Mucosa of gallbladder (tissue), 1 donor: ENCODE results near the gene LRRC3C. TPM values are rescaled to one million over a fixed set of nuclear protein-coding genes. Genes with fewer than 3 reads are reported as not detected.
A peak's percentile ranks its signal among the peaks of the same experiment; 100 is the strongest.

ENCODE experiments used
- DNase-seq: peaks from one replicate; pipeline ENCODE4 v3.0.0-alpha.2; 2020; ENCODE audit warnings: low spot score
- total RNA-seq: library from RNA; stranded (reverse); gene quantifications from one replicate; pipeline ENCODE4 v1.2.1, GENCODE V29; 2021
- donor health status: DM: no; HTN: no; CAD: no.

LRRC3C gene
- total RNA-seq, 1 donor from 2014 or later = not detected

DNA sequence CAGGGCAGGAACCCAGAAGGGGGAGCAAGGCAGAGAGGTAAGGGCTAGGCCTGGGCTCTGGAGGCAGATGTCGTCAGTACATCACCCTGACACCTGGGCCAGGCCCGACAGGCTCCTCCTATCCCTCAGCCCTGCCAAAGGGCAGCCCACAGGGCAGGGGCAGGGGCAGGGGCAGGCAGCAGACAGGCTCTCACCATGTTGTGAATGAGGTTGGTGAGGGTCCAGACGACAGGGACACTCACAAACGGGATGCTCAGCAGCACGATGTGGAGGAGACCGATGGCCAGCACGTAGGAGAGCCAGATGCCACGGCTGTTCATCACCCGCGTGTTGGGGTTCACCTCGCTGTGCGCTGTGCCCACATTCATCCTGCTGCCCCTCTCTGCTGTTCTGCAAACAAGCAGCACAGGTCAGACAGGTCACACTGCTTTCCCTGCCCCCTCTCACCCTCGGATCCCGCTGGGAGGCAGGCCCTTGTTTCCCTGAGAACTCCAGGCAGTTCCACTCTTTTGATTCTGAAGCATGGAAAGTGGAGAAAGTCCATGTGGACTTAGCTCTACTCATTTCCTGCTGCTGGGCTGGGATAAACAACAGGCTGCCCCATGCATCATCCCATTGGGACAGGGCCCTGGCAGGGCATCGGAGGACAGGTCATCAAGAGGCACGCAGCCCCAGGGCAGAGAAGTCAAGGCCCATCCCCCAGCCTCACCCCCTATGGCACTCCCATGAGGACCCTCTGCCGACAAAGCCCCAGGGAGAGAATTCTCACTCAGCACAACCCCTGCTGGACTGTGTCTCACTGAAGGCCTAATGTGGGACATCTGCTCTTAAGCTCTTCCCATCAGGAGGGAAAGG, 3.5 kb upstream of the LRRC3C start:
- no peak for DNase-seq

DNA sequence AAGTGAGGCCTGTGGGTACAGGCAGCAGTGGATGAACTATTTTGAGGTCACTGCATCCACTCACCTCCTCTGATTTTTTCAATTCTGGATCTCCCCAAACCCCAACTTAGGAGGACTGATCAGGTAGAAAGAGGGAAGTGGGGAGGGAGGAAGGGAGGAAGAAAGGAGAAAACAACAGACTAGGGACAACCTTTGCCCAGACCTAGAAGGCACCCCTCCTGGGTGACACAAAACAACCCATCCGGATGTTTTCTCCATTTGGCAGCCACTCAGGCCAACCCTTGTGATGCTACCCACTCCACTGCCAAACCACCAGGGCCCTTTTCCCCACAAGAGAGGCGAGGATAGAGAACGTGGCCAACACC, 2.9 kb upstream of the LRRC3C start:
- no peak for DNase-seq

DNA sequence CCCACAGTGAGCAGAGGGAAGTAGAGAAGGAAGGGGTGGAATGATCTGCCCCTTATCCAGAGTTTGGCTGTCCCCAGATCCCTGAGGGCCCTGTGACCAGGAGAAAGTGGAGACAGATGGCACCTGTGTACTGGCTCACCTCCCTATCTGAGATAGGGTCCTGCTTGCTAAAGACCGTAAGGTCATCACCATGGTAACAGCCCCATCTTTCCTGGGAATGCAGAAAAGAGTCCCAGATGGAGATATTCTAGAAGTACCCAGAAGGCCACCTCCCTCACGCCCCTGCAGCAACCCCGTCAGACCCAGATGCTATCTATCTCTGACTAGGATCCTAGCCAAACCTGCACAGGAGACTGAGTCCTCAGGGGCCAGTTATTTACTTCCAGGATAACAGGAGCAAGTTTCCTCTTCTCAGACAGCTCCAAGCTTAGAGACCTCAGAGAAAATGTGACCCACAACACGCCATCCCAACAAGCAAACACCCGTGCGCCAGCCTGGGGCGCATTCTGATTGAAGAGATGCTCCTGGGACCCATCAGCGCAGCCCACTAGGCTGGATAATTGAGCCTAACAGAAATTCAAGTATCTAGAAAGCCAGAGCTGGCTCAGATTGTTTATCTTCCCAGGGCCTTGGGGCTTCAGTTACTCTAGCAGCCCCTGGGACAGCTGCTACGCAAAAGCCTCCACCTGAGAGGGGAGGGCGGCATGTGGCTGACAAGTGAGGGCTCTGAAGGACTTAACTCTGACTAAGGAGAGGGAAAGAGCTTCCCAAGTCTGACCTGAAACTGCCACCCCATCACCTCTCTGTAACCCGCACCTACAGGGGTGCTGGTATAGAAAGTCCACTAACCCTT, 2.0 kb upstream of the LRRC3C start:
- DNase-seq = no peak

DNA sequence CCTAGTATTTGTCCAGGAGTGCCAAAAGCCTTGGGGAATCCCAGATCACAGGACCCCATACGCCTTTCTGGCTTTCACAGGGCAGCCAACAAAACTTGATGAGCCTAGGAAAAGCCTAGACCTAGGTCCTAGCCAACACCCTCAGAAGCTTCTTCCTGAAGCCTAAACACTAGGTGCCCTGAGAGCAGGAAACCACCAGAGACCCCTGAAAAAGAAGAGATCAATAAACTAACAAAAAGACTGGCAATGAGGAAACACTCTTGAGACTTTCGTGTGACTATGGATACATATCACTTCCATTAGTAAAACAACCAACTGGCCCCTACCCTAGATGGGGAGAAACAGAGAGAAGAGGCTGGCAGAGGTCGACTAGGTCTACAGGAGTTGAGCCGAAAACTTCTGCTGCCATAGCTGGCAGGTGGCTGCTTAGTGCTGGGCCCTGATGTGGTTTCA, 1.4 kb upstream of the LRRC3C start:
- no peak for DNase-seq

DNA sequence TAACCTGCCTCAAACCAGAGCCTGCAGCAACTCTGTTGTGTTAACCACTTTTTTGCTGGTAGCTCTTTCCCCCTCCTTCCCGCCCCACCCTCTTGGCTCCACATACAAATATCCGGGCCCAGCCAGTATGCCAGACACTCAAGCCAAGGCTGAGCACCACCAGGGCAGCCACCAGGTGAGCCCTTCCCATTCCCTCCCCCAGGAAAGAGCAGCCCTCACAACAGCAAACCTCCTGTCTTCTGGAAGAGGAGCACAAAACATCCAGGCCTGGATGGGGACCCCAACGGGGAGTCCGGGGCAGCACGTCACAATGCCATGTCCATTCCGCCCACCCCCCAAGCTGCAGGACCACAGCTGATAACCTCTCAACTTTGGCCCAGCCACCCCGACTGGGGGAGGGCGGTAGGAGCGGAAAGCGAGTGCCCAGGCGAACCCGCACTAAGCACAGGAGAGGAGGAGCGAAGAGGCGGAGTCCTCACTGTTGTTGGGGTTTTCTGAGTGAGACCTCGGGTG, 888 bp upstream of the LRRC3C start:
- DNase-seq = no peak

DNA sequence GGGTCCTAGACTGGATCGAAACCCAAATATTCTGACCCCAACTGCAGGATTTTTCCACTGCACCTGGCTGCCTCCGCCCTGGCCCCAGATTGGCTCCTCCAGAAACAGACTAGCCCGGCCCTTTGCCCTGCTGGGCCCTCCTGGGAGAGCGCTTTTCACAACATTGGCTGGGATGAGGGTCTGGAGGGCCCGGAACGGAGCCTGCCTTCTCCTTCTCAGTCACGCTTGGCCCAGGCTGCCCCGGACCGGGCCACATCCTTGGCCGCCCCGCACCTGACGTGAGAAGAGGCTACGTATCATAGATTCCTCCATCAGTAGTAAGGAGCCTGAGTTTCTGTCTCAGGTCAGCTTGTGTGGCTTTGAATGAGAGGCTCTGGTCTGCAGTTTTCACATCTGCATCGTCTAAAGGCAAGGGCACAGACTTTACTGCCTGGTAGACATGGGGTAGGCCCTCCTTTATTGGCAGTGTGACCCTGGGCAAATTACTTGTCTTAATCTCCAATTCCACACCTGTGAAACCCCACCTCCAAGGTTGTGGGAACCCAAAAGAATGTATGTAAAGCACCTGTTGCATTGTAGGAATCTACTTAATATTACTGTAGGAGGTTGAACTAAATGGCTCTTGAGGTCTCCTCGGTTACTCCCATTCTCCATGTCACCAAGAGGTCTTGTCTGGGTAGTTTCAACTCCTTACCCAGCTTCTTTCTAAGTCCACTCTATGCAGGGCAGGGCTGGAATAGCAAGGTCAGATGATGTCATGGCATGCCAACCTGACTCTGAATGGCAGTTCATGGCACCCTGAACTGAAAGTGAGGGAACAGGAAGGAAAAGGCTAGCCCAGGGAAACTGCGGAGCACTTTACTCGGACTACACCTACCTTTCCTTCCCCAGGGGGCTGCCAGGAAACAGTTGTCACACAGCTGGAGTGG, 661 bp downstream of the LRRC3C start:
- peak; percentile 28 for DNase-seq

DNA sequence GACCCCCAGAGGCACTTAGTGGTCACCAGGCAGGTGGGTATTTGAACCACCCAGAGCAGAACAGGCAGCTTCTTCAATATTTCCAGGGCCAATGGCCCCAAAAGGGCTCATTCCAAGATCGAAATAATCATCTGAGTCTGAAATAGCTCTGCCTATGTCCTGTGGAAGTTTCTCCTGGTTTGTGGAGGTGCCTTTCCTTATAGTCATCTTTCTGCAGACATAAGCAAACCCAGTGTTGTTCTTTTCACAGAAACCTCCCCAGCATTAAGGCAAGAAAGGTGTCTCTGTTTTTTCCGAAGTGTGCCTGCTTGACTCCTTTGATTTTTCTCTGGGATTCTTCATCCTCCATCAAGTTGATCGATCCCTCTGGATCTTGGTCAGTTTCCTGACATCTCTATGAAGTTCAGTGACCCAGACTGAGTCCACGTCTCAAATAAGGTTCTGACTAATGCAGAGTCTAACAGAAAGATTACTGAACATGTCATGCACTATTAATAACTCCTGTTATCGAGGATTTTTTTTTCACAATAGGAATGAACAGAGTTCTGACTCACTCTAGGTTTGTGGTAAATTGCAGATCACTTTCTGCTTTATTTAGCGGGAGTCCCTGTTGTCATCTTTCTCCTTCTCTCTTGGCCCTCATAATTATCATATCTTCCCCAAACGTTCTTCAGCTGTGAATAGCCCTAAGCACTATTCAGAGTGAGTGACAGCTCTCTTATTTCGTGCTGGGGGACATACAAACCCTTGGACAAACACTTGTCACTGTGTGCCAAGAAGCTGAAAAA, 1.5 kb downstream of the LRRC3C start:
- no peak for DNase-seq

DNA sequence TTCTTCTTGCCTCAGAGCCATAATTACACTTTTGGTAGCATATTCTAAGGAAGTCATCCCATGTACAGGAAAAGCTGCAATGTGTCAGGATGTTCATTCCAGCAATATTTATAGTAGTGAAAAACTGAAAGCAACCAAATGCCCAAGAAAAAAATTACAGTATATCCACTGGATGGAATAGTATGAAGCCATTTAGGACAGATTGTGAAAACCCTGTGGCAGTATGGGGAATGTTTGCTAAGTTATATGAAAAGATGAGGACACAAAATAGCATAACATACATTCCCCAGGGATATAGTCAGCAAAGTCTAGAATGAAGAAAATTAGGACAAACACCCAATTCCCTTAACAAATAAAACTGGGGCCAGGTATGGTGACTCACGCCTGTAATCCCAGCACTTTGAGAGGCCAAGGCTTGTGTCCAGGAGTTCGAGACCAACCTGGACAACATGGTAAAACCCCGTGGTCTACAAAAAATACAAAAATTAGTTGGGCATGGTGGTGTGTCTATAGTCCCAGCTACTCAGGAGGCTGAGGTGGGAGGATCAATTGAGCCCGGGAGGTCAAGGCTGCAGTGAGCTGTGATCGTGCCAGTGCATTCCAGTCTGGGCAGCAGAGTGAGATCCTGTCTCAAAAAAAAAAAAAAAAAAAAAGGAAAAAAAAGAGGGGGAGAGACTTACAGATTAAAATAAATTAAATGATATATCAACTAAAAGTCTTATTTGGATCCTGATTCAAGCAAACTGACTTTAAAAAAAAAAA, 2.3 kb downstream of the LRRC3C start:
- no peak for DNase-seq

DNA sequence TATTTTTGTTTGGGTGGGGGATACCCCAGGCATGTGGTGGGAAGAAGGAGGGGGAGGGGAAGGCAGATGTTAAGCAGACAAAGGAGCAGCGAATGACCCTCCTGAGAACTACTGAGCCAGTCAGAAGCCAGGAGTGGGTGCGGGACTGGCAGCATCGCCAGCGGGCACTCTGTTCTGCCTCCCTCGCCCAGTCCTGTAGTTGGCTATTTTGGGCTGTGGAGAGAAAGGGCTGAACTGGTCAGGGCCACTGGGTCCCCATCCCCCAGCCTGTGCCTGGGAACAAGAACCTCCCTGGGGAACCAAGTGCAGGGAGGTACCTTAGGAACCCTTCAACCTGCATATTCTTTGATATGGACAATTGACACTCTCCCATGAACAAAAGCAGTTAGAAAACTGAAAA, 6.4 kb downstream of the LRRC3C start:
- DNase-seq = no peak

DNA sequence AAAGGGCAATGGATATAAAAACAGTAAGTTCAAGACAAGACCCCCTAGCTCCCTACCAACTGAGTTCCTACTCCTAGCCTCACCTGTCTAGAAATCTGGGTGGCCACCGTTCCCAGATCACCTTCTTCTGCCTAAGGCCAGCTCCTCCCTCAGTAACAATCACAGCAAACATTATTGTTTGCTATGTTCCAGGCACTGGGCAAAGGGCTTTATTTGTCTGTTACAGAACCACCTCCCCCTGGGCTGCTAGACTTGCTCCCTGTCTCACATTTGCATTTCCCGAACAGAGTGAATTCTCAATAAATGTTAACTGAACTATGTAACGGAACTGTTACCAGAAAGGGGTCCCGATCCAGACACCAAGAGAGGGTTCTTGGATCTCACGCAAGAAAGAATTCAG, 6.8 kb downstream of the LRRC3C start:
- DNase-seq = no peak

DNA sequence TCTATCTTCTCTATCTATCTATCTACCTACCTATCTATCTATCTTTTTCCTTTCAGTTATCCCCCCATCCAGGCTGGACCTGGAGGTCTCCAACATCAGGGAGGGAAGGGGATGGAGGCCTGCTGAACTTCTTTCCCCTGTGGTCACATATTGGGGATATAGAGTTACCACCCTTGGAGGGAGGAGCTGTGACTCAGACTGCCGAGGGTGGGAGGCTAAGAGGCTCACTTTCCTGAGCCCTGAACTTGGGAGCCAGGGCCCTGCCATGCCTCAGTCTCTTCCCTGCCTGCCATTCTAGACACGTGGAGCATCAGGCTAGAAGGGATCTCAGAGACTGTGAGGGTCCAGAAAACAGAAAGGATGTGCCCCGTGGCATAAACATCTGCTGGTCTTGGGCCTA, 8.4 kb downstream of the LRRC3C start:
- DNase-seq = no peak

DNA sequence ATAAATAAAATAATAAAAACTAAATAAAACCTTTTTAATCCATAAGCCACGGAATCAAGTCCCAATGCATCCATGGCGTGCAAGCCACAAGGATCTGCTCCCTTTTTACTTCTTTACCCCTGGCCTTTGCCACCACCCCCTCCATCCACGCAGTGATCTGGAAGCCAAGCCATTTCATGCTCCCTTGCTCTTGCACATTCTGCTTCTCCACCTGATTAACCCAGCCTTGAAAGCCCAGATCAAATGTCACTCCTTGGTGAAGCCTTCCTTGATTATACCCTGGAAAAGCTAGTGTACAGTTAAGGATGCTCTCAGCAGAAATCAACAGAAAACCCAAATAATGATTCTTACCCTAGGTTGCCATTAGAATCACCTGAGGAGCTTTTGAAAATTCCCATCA, 9.9 kb downstream of the LRRC3C start:
- no peak for DNase-seq

DNA sequence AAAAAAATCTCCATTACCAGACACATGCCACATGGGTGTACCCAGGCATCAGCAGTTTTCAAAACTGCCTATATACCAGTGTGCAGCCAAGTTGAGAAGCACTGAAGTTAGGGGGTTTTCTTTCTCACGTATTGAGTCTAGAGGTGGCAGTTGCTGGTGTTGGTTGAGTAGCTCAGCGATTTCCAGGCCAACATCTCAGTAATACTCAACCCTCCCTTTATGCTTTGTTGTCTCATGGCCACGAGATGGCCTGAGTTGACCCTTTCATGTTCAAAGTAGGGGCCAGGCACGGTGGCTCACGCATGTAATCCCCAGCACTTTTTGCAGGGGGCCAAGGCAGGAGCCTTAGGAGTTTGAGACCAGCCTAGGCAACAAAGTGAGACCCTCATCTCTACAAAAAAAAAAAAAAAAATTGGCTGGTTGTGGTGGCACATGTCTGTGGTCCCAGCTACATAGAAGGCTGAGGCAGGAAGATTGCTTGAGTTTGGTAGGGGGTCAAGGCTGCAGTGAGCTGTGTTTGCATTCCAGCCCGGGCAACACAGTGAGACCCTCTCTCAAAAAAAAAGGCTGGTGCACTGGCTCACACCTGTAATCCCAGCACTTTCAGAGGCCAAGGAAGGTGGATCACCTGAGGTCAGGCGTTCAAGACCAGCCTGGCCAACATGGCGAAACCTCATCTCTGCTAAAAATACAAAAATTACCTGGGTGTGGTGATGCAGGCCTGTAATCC, 10.8 kb downstream of the LRRC3C start:
- no peak for DNase-seq

DNA sequence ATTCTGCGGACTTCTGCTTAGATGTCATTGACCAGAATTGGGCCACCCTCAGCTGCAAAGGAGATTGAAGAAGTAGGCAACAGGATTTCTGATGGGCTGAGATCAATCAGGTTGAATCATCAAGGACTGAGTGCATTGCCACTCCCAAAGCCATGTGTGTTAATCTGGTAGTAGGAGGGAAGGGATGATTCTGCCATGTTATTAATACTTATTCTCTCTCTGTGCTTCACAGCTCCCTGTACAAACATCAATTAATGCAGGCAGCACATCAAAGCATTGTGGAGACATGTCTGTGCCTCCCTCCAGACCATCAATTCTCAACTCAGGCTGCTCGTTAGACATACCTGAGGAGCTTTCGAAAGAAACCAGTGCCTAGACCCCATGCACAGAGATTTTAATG, 11.6 kb downstream of the LRRC3C start:
- DNase-seq = no peak

DNA sequence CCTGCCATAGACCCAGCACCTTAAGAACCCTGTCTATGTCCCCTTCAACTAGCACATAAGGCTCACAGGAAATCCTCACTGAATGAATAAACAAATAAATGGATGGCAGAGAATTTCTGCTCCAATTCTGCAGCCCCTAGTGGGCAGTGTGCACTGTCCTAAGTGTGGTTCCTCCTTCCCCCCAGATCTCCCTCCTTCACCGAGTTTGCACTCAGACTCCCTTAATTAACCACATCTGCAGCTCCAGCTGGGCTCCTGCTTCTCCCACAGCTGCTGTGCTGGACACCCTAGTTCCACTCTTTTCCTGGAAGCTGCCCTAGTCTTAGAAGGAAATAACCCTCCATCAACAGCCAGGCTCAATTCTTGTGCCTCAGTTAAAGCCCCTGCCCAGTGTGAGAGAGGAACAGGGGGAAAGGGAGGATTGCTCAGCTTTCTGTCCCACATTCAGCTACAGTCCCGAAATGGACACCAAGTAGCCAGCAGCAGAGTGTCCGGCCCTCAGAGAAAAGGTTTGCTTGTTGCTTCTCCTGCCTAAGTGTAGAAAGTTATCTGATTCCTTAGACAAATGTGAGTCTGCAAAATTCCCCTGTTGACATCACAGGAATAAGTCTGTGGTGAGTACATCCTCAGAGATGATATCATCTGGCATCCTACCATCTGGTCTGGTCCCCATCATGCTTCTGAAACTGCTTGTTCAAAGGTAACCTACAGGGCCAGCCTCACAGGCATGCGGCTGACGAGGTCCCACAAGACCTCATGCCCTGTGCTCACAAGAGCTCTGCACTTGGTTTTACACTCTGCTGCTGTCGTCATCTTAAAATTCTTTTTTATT, 12.3 kb downstream of the LRRC3C start:
- no peak for DNase-seq

DNA sequence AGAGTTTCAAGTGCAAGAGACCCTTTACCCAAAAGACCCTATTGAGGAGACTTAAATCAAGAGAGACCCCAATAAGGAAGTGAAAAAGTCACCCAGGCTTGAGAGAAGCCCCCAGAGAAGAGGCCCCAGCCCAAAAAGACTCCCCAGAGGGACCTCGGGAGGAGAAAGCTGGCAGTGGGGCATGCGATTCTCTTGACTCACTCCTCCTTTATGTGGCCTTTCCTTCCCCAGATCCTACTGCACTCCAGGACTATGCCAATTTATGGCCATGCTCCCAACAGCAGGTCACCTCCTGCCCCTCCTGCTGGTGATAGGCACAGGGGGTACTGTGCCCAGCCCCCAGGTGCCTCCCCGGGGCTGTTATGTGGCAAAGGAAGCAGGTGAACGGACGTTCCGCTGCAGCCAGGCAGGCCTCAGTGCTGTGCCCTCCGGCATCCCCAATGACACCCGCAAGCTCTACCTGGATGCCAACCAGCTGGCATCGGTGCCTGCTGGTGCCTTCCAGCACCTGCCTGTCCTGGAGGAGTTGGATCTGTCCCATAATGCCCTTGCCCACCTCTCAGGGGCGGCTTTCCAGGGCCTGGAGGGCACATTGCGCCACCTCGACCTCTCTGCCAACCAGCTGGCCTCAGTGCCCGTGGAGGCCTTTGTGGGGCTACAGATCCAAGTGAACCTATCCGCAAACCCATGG, 16.3 kb downstream of the LRRC3C start:
- DNase-seq = no peak

DNA sequence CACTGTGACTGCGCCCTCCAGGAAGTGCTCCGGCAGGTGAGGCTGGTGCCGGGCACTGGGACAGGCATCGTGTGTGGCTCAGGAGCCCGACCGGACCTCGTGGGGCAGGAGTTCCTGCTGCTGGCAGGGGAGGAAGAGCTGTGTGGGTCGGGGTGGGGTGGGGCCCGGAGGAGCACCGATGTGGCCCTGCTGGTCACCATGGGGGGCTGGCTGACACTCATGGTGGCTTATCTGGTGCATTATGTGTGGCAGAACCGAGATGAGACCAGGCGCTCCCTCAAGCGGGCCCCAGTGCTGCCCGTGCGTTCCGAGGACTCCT, 16.8 kb downstream of the LRRC3C start:
- no peak for DNase-seq
